Central memory CD4-positive, alpha-beta T cell (primary cell): ENCODE data around the gene SEMA3D.
A peak's percentile ranks its signal among the peaks of the same experiment; 100 is the strongest.
"Not testable (repeated sequence)": the region's sequence is repeated elsewhere in the genome, so short reads cannot be mapped to it uniquely, and the experiment has no call there.

Source experiments
- DNase-seq: peaks from one replicate; pipeline ENCODE4 v3.0.0; 2022

The SEMA3D gene

GRCh38 chr7:85023066-85023712 lies 163.7 kb downstream of the SEMA3D start:
- peak; percentile 13 for DNase-seq

- no peak for DNase-seq
These were observed 164.7 kb downstream of the SEMA3D start for GRCh38 chr7:85022064-85022697.

- no peak for DNase-seq
These were observed 165.7 kb downstream of the SEMA3D start for GRCh38 chr7:85021101-85021704.

GRCh38 chr7:85019778-85020177 lies 167.1 kb downstream of the SEMA3D start:
- DNase-seq, result no peak

- no peak for DNase-seq
These were observed 167.7 kb downstream of the SEMA3D start for GRCh38 chr7:85019176-85019575.

- DNase-seq, result no peak
These were observed 168.4 kb downstream of the SEMA3D start for GRCh38 chr7:85018498-85018897.

- no peak for DNase-seq
These were observed 170.6 kb downstream of the SEMA3D start for GRCh38 chr7:85016286-85016685.

- DNase-seq, result no peak
These were observed 171.8 kb downstream of the SEMA3D start for GRCh38 chr7:85014936-85015660.

GRCh38 chr7:85011127-85011526 lies 175.7 kb downstream of the SEMA3D start:
- DNase-seq, result no peak

GRCh38 chr7:85010306-85010705 lies 176.6 kb downstream of the SEMA3D start:
- DNase-seq, result no peak

- no peak for DNase-seq
These were observed 180.1 kb downstream of the SEMA3D start for GRCh38 chr7:85006754-85007153.

- no peak for DNase-seq
These were observed 182.5 kb downstream of the SEMA3D start for GRCh38 chr7:85004402-85004801.

GRCh38 chr7:85001495-85002345 lies 185.1 kb downstream of the SEMA3D start:
- DNase-seq, result no peak

GRCh38 chr7:85000735-85001350 lies 186.0 kb downstream of the SEMA3D start:
- DNase-seq, result no peak

- DNase-seq, result no peak
These were observed 187.4 kb downstream of the SEMA3D start for GRCh38 chr7:84999450-84999849.

- DNase-seq, result no peak
These were observed 188.2 kb downstream of the SEMA3D start for GRCh38 chr7:84998665-84999064.

- no peak for DNase-seq
These were observed 189.2 kb downstream of the SEMA3D start for GRCh38 chr7:84997626-84998025.

- DNase-seq, result not testable (repeated sequence)
These were observed 193.9 kb downstream of the SEMA3D start for GRCh38 chr7:84992954-84993353.

GRCh38 chr7:84985073-84985784 lies 201.6 kb downstream of the SEMA3D start:
- no peak for DNase-seq

GRCh38 chr7:84982199-84982598 lies 204.7 kb downstream of the SEMA3D start:
- DNase-seq, result no peak
